ENCODE results near the gene LRRC47. TPM values are rescaled to one million over a fixed set of nuclear protein-coding genes. Genes with fewer than 3 reads are reported as not detected.

The LRRC47 gene
- total and polyA plus RNA-seq, 2 of the 13 experiments (the other 11 are each of a cell fraction or from before 2014, with no cell fraction given): 18.3 to 52.5 TPM

- no peak for TF ChIP-seq NR2F1 (CRISPR knock-in tag; IDR thresholded peaks at IDR 0.05)
- no peak for TF ChIP-seq ZBTB46 (CRISPR knock-in tag; IDR thresholded peaks at IDR 0.05; ENCODE audit: borderline replicate concordance)
- TF ChIP-seq HOXA5 (CRISPR knock-in tag; IDR thresholded peaks at IDR 0.05): peak; percentile 65; the same call in 1 of the 2 replicates
- 0 out of 2 replicates have a peak, but pooled peaks have one; percentile 52 for TF ChIP-seq PCBP1 (IDR thresholded peaks at IDR 0.05; ENCODE audit: borderline replicate concordance, low read depth, low read length)
- TF ChIP-seq HNRNPL (IDR thresholded peaks at IDR 0.05; ENCODE audit: low read depth, low read length): no peak
- TF ChIP-seq ATF7-NPFF (CRISPR knock-in tag; IDR thresholded peaks at IDR 0.05; ENCODE audit: low read depth): no peak
- TF ChIP-seq ZFP36 (IDR thresholded peaks at IDR 0.05; ENCODE audit: borderline replicate concordance, low read depth, low read length, partially characterized antibody): no peak
- no peak; the same call in 1 of the 2 replicates for TF ChIP-seq ZNF350 (CRISPR knock-in tag; IDR thresholded peaks at IDR 0.05; ENCODE audit: borderline replicate concordance, low read depth)
- peak; percentile 92 for TF ChIP-seq PHF8 (CRISPR knock-in tag; IDR thresholded peaks at IDR 0.05)
- TF ChIP-seq SMARCC2 (IDR thresholded peaks at IDR 0.05): no peak
- TF ChIP-seq ZNF281 (CRISPR knock-in tag; IDR thresholded peaks at IDR 0.05; ENCODE audit: borderline replicate concordance): peak; percentile 18; the same call in 1 of the 2 replicates
- TF ChIP-seq MEF2D (CRISPR knock-in tag; IDR thresholded peaks at IDR 0.05): no peak
- TF ChIP-seq PITX1 (CRISPR knock-in tag; IDR thresholded peaks at IDR 0.05): peak; percentile 29; the same call in 1 of the 2 replicates
- peak; percentile 52; the same call in 1 of the 2 replicates for TF ChIP-seq GMEB2 (CRISPR knock-in tag; IDR thresholded peaks at IDR 0.05; ENCODE audit: low read depth)
- no peak for TF ChIP-seq ZNF235 (CRISPR knock-in tag; IDR thresholded peaks at IDR 0.05; ENCODE audit: borderline replicate concordance)
- TF ChIP-seq PPARG (CRISPR knock-in tag; conservative IDR thresholded peaks at IDR 0.05): 0 out of 2 replicates have a peak, but pooled peaks have one; percentile 28
- TF ChIP-seq U2AF2 (IDR thresholded peaks at IDR 0.05; ENCODE audit: low read depth, low read length): no peak
- no peak for TF ChIP-seq ZNF749 (CRISPR knock-in tag; IDR thresholded peaks at IDR 0.05; ENCODE audit: borderline replicate concordance)
- no peak for TF ChIP-seq ZNF354B (CRISPR knock-in tag; IDR thresholded peaks at IDR 0.05)
- peak; percentile 57; the same call in 1 of the 2 replicates for TF ChIP-seq SIN3B (IDR thresholded peaks at IDR 0.05; ENCODE audit: low read length)
- no peak for TF ChIP-seq ZNF3 (CRISPR knock-in tag; IDR thresholded peaks at IDR 0.05)
- TF ChIP-seq PAF1 (CRISPR knock-in tag; IDR thresholded peaks at IDR 0.05): no peak
- TF ChIP-seq THAP11 (CRISPR knock-in tag; IDR thresholded peaks at IDR 0.05): peak; percentile 95
- TF ChIP-seq ZNF496 (CRISPR knock-in tag; IDR thresholded peaks at IDR 0.05; ENCODE audit: insufficient replicate concordance): no peak
These were observed at the start of gene LRRC47 (continued) for GRCh38 chr1:3796215-3797061.
